Hepatocyte (in vitro differentiated cells): ENCODE results near the gene GYS1. TPM values are rescaled to one million over a fixed set of nuclear protein-coding genes. Genes with fewer than 3 reads are reported as not detected.
A peak's percentile ranks its signal among the peaks of the same experiment; 100 is the strongest.

Experiments used
- DNase-seq: peaks from one replicate; pipeline ENCODE4 v3.0.0-alpha.2; 2016; ENCODE audit warnings: low spot score
- H2AFZ ChIP-seq: fragments of 200-600 bp; sonication (generic); 2 replicates; pipeline ENCODE4 v1.6.0; 2016; ENCODE audit warnings: antibody characterized with exemption, mild to moderate bottlenecking
- H3K27ac ChIP-seq: fragments of 200-600 bp; sonication (generic); 2 replicates; pipeline ENCODE4 v1.5.1; 2016; ENCODE audit warnings: mild to moderate bottlenecking
- H3K27me3 ChIP-seq: fragments of 200-600 bp; sonication (generic); 2 replicates; pipeline ENCODE4 v1.6.1; 2016
- H3K36me3 ChIP-seq: fragments of 200-600 bp; sonication (generic); replicated peaks from 2 replicates; pipeline ENCODE4 v1.5.1; 2016; ENCODE audit warnings: low read depth; ENCODE audit not compliant: insufficient read depth
- H3K4me1 ChIP-seq: fragments of 200-600 bp; sonication (generic); 2 replicates; pipeline ENCODE4 v1.5.1; 2016; ENCODE audit warnings: mild to moderate bottlenecking, moderate library complexity; ENCODE audit not compliant: insufficient read depth
- H3K4me2 ChIP-seq: fragments of 200-600 bp; sonication (generic); 2 replicates; pipeline ENCODE4 v1.6.0; 2016
- H3K4me3 ChIP-seq: fragments of 200-600 bp; sonication (generic); 2 replicates; pipeline ENCODE4 v1.5.1; 2016; ENCODE audit warnings: mild to moderate bottlenecking
- H3K79me2 ChIP-seq: fragments of 200-600 bp; sonication (generic); 2 replicates; pipeline ENCODE4 v1.6.0; 2017; ENCODE audit warnings: mild to moderate bottlenecking
- H3K9me2 ChIP-seq: fragments of 200-600 bp; sonication (generic); replicated peaks from 2 replicates; pipeline ENCODE4 v1.6.0; 2017; ENCODE audit warnings: mild to moderate bottlenecking; ENCODE audit not compliant: insufficient read depth
- H3K9me3 ChIP-seq: fragments of 200-600 bp; sonication (generic); 2 replicates; pipeline ENCODE4 v1.5.1; 2016; ENCODE audit warnings: low read depth, mild to moderate bottlenecking
- H4K20me1 ChIP-seq: fragments of 200-600 bp; sonication (generic); 2 replicates; pipeline ENCODE4 v1.6.0; 2016; ENCODE audit warnings: mild to moderate bottlenecking; ENCODE audit not compliant: insufficient read depth, poor library complexity, severe bottlenecking
- EZH2 ChIP-seq: fragments of 200-600 bp; sonication (generic); IDR thresholded peaks from 2 replicates; pipeline ENCODE4 v1.6.1; 2016; ENCODE audit warnings: antibody characterized with exemption, mild to moderate bottlenecking, borderline replicate concordance
- EZH2phosphoT487 ChIP-seq: fragments of 200-600 bp; sonication (generic); IDR thresholded peaks from one replicate; pipeline ENCODE4 v1.6.1; 2018; ENCODE audit warnings: antibody characterized with exemption, mild to moderate bottlenecking, low read depth, moderate library complexity; ENCODE audit not compliant: unreplicated experiment, severe bottlenecking
- WGBS: methylation state at CpG from one replicate; pipeline ENCODE4 v1.1.6; 2016; ENCODE audit warnings: low lambda C conversion rate; ENCODE audit errors: missing lambda C conversion rate; 5-methylcytosine and 5-hydroxymethylcytosine counted together
- polyA plus RNA-seq: library from polyadenylated mRNA; unstranded; fragments of >200 nt; fragmentation: Nextera tagmentation; extraction: Ambion mirVana; gene quantifications from 2 replicates; pipeline ENCODE4 v1.2.1, GENCODE V29; 2016
- total RNA-seq: library from RNA; depleted of rRNA; stranded (reverse); fragments of >200 nt; gene quantifications from 2 replicates; pipeline ENCODE4 v1.2.3, GENCODE V29; 2014
- TF ChIP-seq, protein P1 (sequence below): fragments of 200-600 bp; sonication (generic); IDR thresholded peaks from 2 replicates; pipeline ENCODE4 v1.5.1; 2016; ENCODE audit warnings: antibody characterized with exemption, mild to moderate bottlenecking; ENCODE audit not compliant: poor library complexity

Gene GYS1
- total and polyA plus RNA-seq, 2 experiments from 2014 or later, result 37.4 to 45.9 TPM

- H2AFZ ChIP-seq, result peak within 1 kb of the TSS; percentile 6
Measured at GRCh38 chr19:49017041-49017665, 24.0 kb upstream of the GYS1 start, which contains the start of gene LHB. Gene LHB, minus strand, starts transcription at chr19:49017091. Its CDS starts 10 bp downstream, at chr19:49017081.

DNA sequence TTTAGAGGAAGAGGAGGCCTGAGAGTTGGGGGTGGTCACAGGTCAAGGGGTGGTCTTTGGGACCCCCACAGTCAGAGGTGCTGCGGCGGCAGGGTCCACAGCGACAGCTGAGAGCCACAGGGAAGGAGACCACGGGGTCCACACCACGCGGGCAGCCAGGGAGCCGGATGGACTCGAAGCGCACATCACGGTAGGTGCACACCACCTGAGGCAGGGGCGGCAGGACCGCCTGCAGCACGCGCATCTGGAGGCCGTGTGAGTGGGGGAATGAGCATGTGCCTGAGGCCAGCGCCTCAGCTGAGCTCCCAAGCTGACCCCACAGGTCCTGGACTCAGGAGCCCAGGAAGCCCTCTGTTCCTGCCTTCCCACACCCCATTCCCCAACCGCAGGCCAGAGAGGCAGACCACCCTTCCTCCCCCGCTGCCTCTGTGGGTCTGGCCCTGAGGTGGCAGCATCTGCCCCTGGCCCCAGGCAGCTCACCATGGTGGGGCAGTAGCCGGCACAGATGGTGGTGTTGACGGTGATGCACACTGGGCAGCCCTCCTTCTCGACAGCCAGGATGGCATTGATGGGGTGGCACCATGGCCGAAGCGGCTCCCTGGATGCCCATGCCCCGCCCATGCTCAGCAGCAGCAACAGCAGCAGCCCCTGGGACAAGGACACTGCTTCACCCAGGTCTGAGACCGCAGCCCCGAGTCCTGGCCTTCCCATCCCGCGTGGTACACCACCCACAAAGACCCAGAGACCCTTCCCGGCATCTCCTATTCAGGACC is 23.1 kb upstream of the GYS1 start:
- no peak overlapping the region for H3K4me2 ChIP-seq
- no peak for DNase-seq
- TF ChIP-seq EZH2phosphoT487 (no peak), EZH2 (no peak)
- TF ChIP-seq, protein P1, sequence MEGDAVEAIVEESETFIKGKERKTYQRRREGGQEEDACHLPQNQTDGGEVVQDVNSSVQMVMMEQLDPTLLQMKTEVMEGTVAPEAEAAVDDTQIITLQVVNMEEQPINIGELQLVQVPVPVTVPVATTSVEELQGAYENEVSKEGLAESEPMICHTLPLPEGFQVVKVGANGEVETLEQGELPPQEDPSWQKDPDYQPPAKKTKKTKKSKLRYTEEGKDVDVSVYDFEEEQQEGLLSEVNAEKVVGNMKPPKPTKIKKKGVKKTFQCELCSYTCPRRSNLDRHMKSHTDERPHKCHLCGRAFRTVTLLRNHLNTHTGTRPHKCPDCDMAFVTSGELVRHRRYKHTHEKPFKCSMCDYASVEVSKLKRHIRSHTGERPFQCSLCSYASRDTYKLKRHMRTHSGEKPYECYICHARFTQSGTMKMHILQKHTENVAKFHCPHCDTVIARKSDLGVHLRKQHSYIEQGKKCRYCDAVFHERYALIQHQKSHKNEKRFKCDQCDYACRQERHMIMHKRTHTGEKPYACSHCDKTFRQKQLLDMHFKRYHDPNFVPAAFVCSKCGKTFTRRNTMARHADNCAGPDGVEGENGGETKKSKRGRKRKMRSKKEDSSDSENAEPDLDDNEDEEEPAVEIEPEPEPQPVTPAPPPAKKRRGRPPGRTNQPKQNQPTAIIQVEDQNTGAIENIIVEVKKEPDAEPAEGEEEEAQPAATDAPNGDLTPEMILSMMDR, result no peak
- H3K4me1 ChIP-seq, result peaks cover 9% of the 10 kb centered on the region
- H3K27me3 ChIP-seq, result peaks cover 27% of the 10 kb centered on the region
- 95% methylated on average over 24 of the region's 29 CpGs for WGBS
- H2AFZ ChIP-seq, result no peak overlapping the region
- H3K36me3 ChIP-seq, result no peaks in the 10 kb centered on the region
- H3K27ac ChIP-seq, result no peak overlapping the region
- H3K4me3 ChIP-seq, result no peak overlapping the region
- no peaks in the 10 kb centered on the region for H3K79me2 ChIP-seq
- no peaks in the 10 kb centered on the region for H3K9me3 ChIP-seq
- H4K20me1 ChIP-seq, result no peaks in the 10 kb centered on the region
- H3K9me2 ChIP-seq, result no peaks in the 10 kb centered on the region

More at GRCh38 chr19:49017041-49017665, 24.0 kb upstream of the GYS1 start, which contains the start of gene LHB:
- H3K27me3 ChIP-seq, result peaks cover 27% of the 10 kb centered on the region
- WGBS, result 77% methylated on average over 17 of the region's 17 CpGs
- peak within 1 kb of the TSS; percentile 36 for H3K4me3 ChIP-seq
- H3K79me2 ChIP-seq, result no peaks in the 10 kb centered on the region
- no peaks in the 10 kb centered on the region for H3K9me2 ChIP-seq
- TF ChIP-seq, protein P1, result no peak
- no peak for TF ChIP-seq EZH2
- no peak for TF ChIP-seq EZH2phosphoT487
- peaks cover 9% of the 10 kb centered on the region for H3K4me1 ChIP-seq
- no peaks in the 10 kb centered on the region for H4K20me1 ChIP-seq
- DNase-seq, result no peak
- no peaks in the 10 kb centered on the region for H3K9me3 ChIP-seq
- H3K4me2 ChIP-seq, result peak within 1 kb of the TSS; percentile 91
- H3K36me3 ChIP-seq, result no peaks in the 10 kb centered on the region
- no peak within 1 kb of the TSS for H3K27ac ChIP-seq

DNA sequence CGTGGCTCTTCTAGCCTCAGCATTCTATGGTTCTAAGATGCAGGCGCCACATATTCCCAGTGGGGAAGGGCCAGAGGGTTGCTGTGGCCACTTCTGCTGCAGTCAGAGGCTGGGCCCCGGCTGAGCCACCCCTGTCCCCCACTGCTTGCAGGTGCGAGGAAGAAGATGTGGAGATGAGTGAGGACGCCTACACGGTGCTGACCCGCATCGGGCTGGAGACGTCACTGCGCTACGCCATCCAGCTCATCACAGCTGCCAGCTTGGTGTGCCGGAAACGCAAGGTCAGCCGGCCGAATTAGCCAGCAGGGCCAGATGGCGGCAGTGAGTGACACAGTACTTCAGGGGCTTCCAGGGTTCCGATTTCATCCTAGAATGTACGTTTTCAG is 21.8 kb upstream of the GYS1 start:
- DNase-seq, result no peak
- no peaks in the 10 kb centered on the region for H3K9me3 ChIP-seq
- peaks cover 9% of the 10 kb centered on the region for H3K4me1 ChIP-seq
- H4K20me1 ChIP-seq, result no peaks in the 10 kb centered on the region
- WGBS, result 94% methylated on average over 17 of the region's 18 CpGs
- peaks cover 16% of the 10 kb centered on the region for H3K27me3 ChIP-seq
- H3K4me2 ChIP-seq, result no peak overlapping the region
- no peaks in the 10 kb centered on the region for H3K79me2 ChIP-seq
- H3K36me3 ChIP-seq, result no peaks in the 10 kb centered on the region
- TF ChIP-seq EZH2, result no peak
- TF ChIP-seq, protein P1, result no peak
- TF ChIP-seq EZH2phosphoT487, result no peak
- H3K9me2 ChIP-seq, result no peaks in the 10 kb centered on the region
- H2AFZ ChIP-seq, result no peak overlapping the region
- H3K4me3 ChIP-seq, result no peak overlapping the region
- no peak overlapping the region for H3K27ac ChIP-seq
